Ishikawa (cell line): ENCODE results near the gene SMURF1.

ENCODE experiments used
- EP300 ChIP-seq: IDR thresholded peaks from 2 replicates; pipeline ENCODE4 v1.6.1; 2012; ENCODE audit warnings: borderline replicate concordance
- NFIC ChIP-seq: IDR thresholded peaks from 2 replicates; pipeline ENCODE4 v1.6.1; 2012
- RAD21 ChIP-seq: IDR thresholded peaks from 2 replicates; pipeline ENCODE4 v1.6.1; 2012; ENCODE audit warnings: low read depth
- REST ChIP-seq: IDR thresholded peaks from 2 replicates; pipeline ENCODE4 v1.6.1; 2012; ENCODE audit warnings: low read depth, mild to moderate bottlenecking
- TAF1 ChIP-seq: IDR thresholded peaks from 2 replicates; pipeline ENCODE4 v1.6.1; 2012; ENCODE audit warnings: low read depth, mild to moderate bottlenecking

- TF ChIP-seq NFIC = no peak
- no peak for TF ChIP-seq EP300
- no peak for TF ChIP-seq REST
- no peak for TF ChIP-seq RAD21
- TF ChIP-seq TAF1 = no peak
Observed at GRCh38 chr7:99078416-99078815, 65.5 kb downstream of the SMURF1 start.
